ENCODE data around the gene CACNG4. TPM values are rescaled to one million over a fixed set of nuclear protein-coding genes. Genes with fewer than 3 reads are reported as not detected.

The CACNG4 gene
- total RNA-seq, 1 donor from 2014 or later: not detected

- no peaks in the 10 kb centered on the region for H3K9me3 ChIP-seq (replicated peaks)
- peaks cover 21% of the 10 kb centered on the region for H3K4me1 ChIP-seq
- H3K36me3 ChIP-seq: no peaks in the 10 kb centered on the region
- no peak for DNase-seq
- intact Hi-C loops (cut with micrococcal nuclease): no loop called here
- peaks cover 95% of the 10 kb centered on the region for H3K27me3 ChIP-seq (ENCODE audit: low read depth)
- no peak for TF ChIP-seq CTCF (IDR thresholded peaks at IDR 0.05; ENCODE audit: borderline replicate concordance)
- peak overlapping the region; percentile 62 for H3K4me3 ChIP-seq
- H3K27ac ChIP-seq (replicated peaks): no peak overlapping the region
Observed at GRCh38 chr17:66964930-66965800, 658 bp downstream of the CACNG4 start.

DNA sequence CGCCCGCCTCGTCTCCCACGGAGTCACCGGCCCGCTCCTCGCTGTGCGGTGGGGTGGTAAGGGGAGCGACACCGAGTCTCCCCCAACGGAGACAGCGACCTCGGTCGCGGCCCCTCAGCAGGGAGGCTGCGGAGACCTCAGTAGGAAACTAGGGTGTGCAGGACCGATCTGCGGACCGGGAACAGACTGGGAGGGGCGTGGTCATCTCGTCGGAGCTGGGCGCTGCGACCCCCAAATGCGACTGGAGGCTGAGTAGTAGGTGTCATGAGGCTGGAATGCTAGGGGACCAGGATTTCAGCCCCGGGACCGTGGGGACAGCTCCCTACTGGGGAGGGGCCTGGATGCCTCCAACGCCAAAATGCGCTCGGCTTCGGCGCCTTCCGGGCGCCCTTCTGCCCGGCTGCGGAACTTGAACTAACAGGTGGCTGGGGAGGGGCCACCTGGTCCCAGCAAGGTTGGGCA, 1.3 kb downstream of the CACNG4 start:
- no peaks in the 10 kb centered on the region for H3K9me3 ChIP-seq (replicated peaks)

GRCh38 chr17:66966298-66966697, 1.8 kb downstream of the CACNG4 start:
- no peak for TF ChIP-seq CTCF (IDR thresholded peaks at IDR 0.05; ENCODE audit: borderline replicate concordance)
- Histone ChIP-seq H3K4me1 (peaks cover 21% of the 10 kb centered on the region), H3K27me3 (ENCODE audit: low read depth) (peaks cover 95% of the 10 kb centered on the region), H3K27ac (replicated peaks) (no peak overlapping the region), H3K4me3 (peak overlapping the region; percentile 62), H3K9me3 (replicated peaks) (no peaks in the 10 kb centered on the region), H3K36me3 (no peaks in the 10 kb centered on the region)
- DNase-seq: no peak
- intact Hi-C loops (cut with micrococcal nuclease): no loop called here

More for the DNA sequence above, 1.3 kb downstream of the CACNG4 start:
- TF ChIP-seq CTCF (IDR thresholded peaks at IDR 0.05; ENCODE audit: borderline replicate concordance): no peak
- Histone ChIP-seq H3K27me3 (ENCODE audit: low read depth) (peaks cover 95% of the 10 kb centered on the region), H3K27ac (replicated peaks) (no peak overlapping the region), H3K4me1 (peaks cover 21% of the 10 kb centered on the region), H3K4me3 (peak overlapping the region; percentile 62), H3K36me3 (no peaks in the 10 kb centered on the region)
- intact Hi-C loops (cut with micrococcal nuclease): no loop called here
- DNase-seq: no peak

DNA sequence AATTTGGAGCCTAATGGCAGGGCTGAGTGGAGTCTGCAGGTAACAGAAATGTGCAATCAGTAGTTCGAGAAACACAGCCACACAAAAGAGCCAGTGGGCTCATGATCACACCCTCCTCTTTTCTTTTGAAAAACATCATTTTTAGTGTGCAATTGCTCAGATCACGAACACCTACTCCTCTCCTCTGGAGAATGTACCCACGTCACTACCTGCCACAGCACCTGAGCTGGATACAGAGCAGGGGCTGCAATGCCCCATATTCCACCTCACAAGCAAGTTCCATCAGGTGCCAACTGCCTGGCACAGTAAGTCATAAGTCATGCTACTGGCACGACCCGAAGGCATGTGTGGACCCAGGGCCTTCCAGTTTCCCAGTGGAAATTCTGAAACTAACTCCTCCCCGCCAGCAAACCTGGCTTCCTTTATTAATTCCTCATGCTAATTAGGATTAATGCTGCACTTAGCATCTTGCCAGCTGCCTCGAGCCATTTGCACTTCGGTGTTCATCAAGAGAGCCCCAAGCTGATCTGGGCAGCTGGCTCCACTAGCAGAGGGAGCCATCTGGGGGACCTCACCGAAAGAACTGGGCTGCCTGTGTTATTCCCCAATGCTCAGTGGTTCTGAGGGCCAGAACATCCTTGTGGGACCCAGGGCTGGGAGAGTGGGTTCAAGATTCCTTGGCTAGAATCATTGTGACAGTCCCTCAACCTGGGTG, 2.4 kb downstream of the CACNG4 start:
- no peaks in the 10 kb centered on the region for H3K9me3 ChIP-seq (replicated peaks)
- intact Hi-C loops (cut with micrococcal nuclease): no loop called here
- no peaks in the 10 kb centered on the region for H3K36me3 ChIP-seq
- peaks cover 95% of the 10 kb centered on the region for H3K27me3 ChIP-seq (ENCODE audit: low read depth)
- no peak for DNase-seq
- H3K4me3 ChIP-seq: no peak overlapping the region
- peaks cover 21% of the 10 kb centered on the region for H3K4me1 ChIP-seq
- no peak overlapping the region for H3K27ac ChIP-seq (replicated peaks)
- TF ChIP-seq CTCF (IDR thresholded peaks at IDR 0.05; ENCODE audit: borderline replicate concordance): no peak

DNA sequence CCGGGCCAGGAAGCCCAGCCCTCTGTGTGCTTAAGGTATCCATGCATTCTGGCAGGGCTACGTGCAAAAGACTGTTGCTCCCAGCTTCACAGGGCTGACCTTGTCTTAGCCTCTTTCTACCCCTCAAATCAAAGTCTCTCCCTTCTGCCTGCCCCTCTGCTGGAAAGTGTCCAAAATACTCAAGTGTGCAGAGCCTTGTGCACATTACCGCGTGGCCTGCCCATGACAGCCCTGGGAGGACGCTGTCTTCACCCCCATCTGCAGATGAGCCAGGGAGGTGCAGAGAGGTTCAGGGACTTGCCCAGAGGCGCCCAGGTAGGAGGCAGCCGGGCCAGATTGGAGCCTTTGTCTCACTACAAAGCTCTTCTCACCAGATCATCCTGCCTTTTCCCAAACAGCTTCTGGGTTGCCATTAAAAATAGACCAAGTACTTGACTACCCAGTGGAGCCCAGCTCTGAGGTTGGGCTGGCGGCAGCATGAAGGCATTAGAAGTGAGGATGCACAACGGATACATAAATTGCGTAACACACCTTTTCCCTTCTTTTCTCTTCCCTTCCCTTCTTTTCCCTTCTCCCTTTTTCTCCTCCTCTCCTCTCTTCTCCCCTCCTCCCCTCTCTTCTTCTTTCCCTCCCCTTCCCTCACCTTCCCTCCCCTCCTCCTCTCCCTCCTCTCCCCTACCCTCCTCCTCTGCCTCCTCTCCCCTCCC, 3.5 kb downstream of the CACNG4 start:
- Histone ChIP-seq H3K27ac (replicated peaks) (no peak overlapping the region), H3K4me3 (no peak overlapping the region), H3K9me3 (replicated peaks) (no peaks in the 10 kb centered on the region), H3K27me3 (ENCODE audit: low read depth) (peaks cover 95% of the 10 kb centered on the region), H3K36me3 (no peaks in the 10 kb centered on the region), H3K4me1 (peaks cover 21% of the 10 kb centered on the region)
- intact Hi-C loops (cut with micrococcal nuclease): no loop called here
- no peak for TF ChIP-seq CTCF (IDR thresholded peaks at IDR 0.05; ENCODE audit: borderline replicate concordance)
- DNase-seq: no peak
